K562 (cell line): ENCODE results near the gene CNOT9. TPM values are rescaled to one million over a fixed set of nuclear protein-coding genes. Genes with fewer than 3 reads are reported as not detected.
"Not testable (repeated sequence)": the region's sequence is repeated elsewhere in the genome, so short reads cannot be mapped to it uniquely, and the experiment has no call there.

Experiments
- ATAC-seq: fragments of 200-7000 bp; cut with Tn5 transposase; 3 replicates; pipeline ENCODE4 v1.9.1; 2020; ENCODE audit warnings: moderate library complexity
- BruUV-seq: library from RNA; stranded (reverse); fragments of 400-500 nt; replicated peaks from 2 replicates; lab custom pipeline; 2021; lab: Mats Ljungman, UMichigan
- CTCF ChIA-PET: fragments of 300-600 bp; formaldehyde crosslinking; extraction: SDS; loops from one replicate; lab custom pipeline; 2021; ENCODE audit warnings: low intra/inter-chr PET ratio; lab: Yijun Ruan, JAX
- POLR2A ChIA-PET: fragments of 300-600, 350-650 bp; sonication (Branson Sonifier 250); formaldehyde crosslinking; extraction: SDS; loops from one replicate; lab custom pipeline; 2021; ENCODE audit warnings: antibody characterized with exemption, inconsistent platforms; lab: Yijun Ruan, JAX
- DNase-seq, 4 experiments: peaks; one replicate each; pipeline versions ENCODE4 v3.0.0 to v3.0.0-alpha.2; 2011 to 2018; ENCODE audit warnings: low spot score in 3 of 4, mixed read lengths in 3 of 4; ENCODE audit errors: extremely low read depth in 1 of 4
- FAIRE-seq: peaks from 2 replicates; lab custom pipeline; 2011; peaks lifted over from hg19 to GRCh38; lab: Jason Lieb, UNC
- H2AFZ ChIP-seq: 2 replicates; pipeline ENCODE4 v1.6.0; 2011; ENCODE audit warnings: low read depth, low read length, control low read depth, inconsistent platforms
- H3K27ac ChIP-seq: fragments of 200-600 bp; 3 replicates; pipeline ENCODE4 v1.8.0; 2011; ENCODE audit warnings: low read depth, mild to moderate bottlenecking, control low read depth, inconsistent platforms, low read length, moderate library complexity, mixed read lengths; ENCODE audit errors: extremely low read depth
- H3K27me3 ChIP-seq, 2 experiments: fragments of 300-600 bp in 1 of 2; 2 replicates in 1 of 2; 3 replicates in 1 of 2; pipeline versions ENCODE4 v1.6.0 to v1.8.0; 2011; ENCODE audit warnings: inconsistent platforms in 2 of 2, low read length in 2 of 2, mild to moderate bottlenecking in 1 of 2, mixed read lengths in 1 of 2, moderate library complexity in 1 of 2; ENCODE audit not compliant: control insufficient read depth in 2 of 2, insufficient read depth in 2 of 2
- H3K36me3 ChIP-seq: fragments of 300-600 bp; 3 replicates; pipeline ENCODE4 v1.8.0; 2011; ENCODE audit warnings: mild to moderate bottlenecking, low read length, inconsistent platforms; ENCODE audit not compliant: control insufficient read depth, insufficient read depth
- H3K4me1 ChIP-seq, 2 experiments: fragments of 200-600 bp in 1 of 2; replicated peaks in 1 of 2; 2 replicates in 1 of 2; 3 replicates in 1 of 2; pipeline versions ENCODE4 v1.5.1 to v1.8.0; 2011; ENCODE audit warnings: inconsistent platforms in 2 of 2, low read length in 2 of 2, mild to moderate bottlenecking in 1 of 2, mixed read lengths in 1 of 2, moderate library complexity in 1 of 2; ENCODE audit not compliant: control insufficient read depth in 2 of 2, insufficient read depth in 2 of 2
- H3K4me2 ChIP-seq: 2 replicates; pipeline ENCODE4 v1.6.1; 2011; ENCODE audit warnings: low read length, control low read depth, inconsistent platforms, mixed read lengths; ENCODE audit not compliant: insufficient read depth
- H3K4me3 ChIP-seq: fragments of 200-600 bp; sonication (generic), shearing (Covaris generic); 2 replicates; pipeline ENCODE4 v1.5.1; 2016; ENCODE audit warnings: control low read depth, inconsistent platforms
- H3K79me2 ChIP-seq: fragments of 200-600 bp; 3 replicates; pipeline ENCODE4 v1.8.0; 2011; ENCODE audit warnings: low read length, inconsistent platforms; ENCODE audit not compliant: control insufficient read depth, insufficient read depth
- H3K9ac ChIP-seq, 2 experiments: 2 replicates each; pipeline versions ENCODE4 v1.6.0 to v1.6.1; 2011; ENCODE audit warnings: low read depth in 2 of 2, low read length in 2 of 2, control low read depth in 1 of 2, inconsistent platforms in 1 of 2, mild to moderate bottlenecking in 1 of 2, mixed read lengths in 1 of 2; ENCODE audit not compliant: insufficient read depth in 1 of 2
- H3K9me1 ChIP-seq: one replicate; pipeline ENCODE4 v1.6.0; 2011; ENCODE audit warnings: inconsistent platforms, mild to moderate bottlenecking, low read length, moderate library complexity; ENCODE audit not compliant: control insufficient read depth, insufficient read depth
- H3K9me3 ChIP-seq: replicated peaks from 2 replicates; pipeline ENCODE4 v1.5.1; 2011; ENCODE audit warnings: low read depth, low read length, inconsistent platforms; ENCODE audit not compliant: control insufficient read depth, insufficient read depth
- H4K20me1 ChIP-seq: replicated peaks from 2 replicates; pipeline ENCODE4 v1.6.1; 2011; ENCODE audit warnings: low read length, inconsistent platforms, mixed read lengths; ENCODE audit not compliant: control insufficient read depth, insufficient read depth
- ARNT ChIP-seq, 2 experiments: fragments of 450-650 bp; IDR thresholded peaks; 2 replicates each; pipeline ENCODE4 v1.6.1; 2016; ENCODE audit warnings: mild to moderate bottlenecking in 1 of 2
- SMAD2 ChIP-seq: fragments of 150-350 bp; IDR thresholded peaks from 2 replicates; pipeline ENCODE4 v1.6.1; 2014; ENCODE audit warnings: low read depth, mild to moderate bottlenecking, low read length
- ZNF146 ChIP-seq: IDR thresholded peaks from one replicate; pipeline ENCODE4 v1.6.1; 2018; ENCODE audit warnings: missing compliant biosample characterization; ENCODE audit not compliant: unreplicated experiment
- WGBS: fragments of 100-300 bp; shearing (Covaris generic); methylation state at CpG from one replicate; pipeline ENCODE4 v1.1.6; 2016; ENCODE audit warnings: low coverage, mixed read lengths; ENCODE audit not compliant: insufficient coverage; ENCODE audit errors: missing lambda C conversion rate; 5-methylcytosine and 5-hydroxymethylcytosine counted together
- in situ Hi-C: fragments of 300-500 bp; cut with MboI; formaldehyde crosslinking; loops from 4 replicates; pipeline ENCODE4 v1.15.0; 2018; ENCODE audit warnings: inconsistent platforms, mixed read lengths
- intact Hi-C: fragments of 100-400 bp; cut with micrococcal nuclease; formaldehyde crosslinking; loops from 2 replicates; pipeline ENCODE4 v1.14.2; 2022
- polyA plus RNA-seq, 8 experiments: library from polyadenylated mRNA; depleted of rRNA in 4 of 8; stranded (reverse) in 5 of 8; unstranded in 3 of 8; fragments of >200 nt; fragmentation: Nextera tagmentation in 2 of 8; fragmentation: Illumina TruSeq in 1 of 8; extraction: Ambion mirVana in 2 of 8; extraction: Trizol in 1 of 8; gene quantifications; 2 replicates each; pipeline versions ENCODE4 v1.2.1 to v1.2.3, GENCODE V29; 2011 to 2014; ENCODE audit warnings: inconsistent platforms in 1 of 8, missing spikeins in 1 of 8
- total RNA-seq, 7 experiments: library from RNA; depleted of rRNA in 6 of 7; stranded (reverse); fragments of >200 nt in 6 of 7; fragmentation: Illumina TruSeq in 2 of 7; extraction: Trizol in 2 of 7; gene quantifications; 2 replicates each; pipeline versions ENCODE4 v1.2.1 to v1.2.3, GENCODE V29; 2011 to 2021; ENCODE audit warnings: low replicate concordance in 1 of 7

Gene CNOT9
- total and polyA plus RNA-seq, 9 of the 15 experiments (the other 6 are each of a cell fraction or from before 2014, with no cell fraction given): 19.0 to 82.6 (median 46.7) TPM

DNA sequence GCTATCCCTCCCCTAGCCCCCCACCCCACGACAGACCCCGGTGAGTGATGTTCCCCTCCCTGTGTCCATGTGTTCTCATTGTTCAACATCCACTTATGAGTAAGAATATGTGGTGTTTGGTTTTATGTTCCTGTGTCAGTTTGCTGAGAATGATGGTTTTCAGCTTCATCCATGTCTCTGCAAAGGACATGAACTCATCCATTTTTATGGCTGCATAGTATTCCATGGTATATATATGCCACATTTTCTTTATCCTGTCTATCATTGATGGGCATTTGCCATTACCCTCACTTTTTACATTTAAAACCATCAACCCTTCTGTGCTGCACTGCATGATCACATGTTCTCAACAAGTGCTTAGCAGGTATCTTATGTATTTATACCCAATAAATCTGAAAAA, 40.2 kb upstream of the CNOT9 start:
- POLR2A ChIA-PET, H3K4me1 ChIP-seq, BruUV-seq, H3K79me2 ChIP-seq, H3K9ac ChIP-seq, H3K9me1 ChIP-seq, H3K27ac ChIP-seq, FAIRE-seq, H4K20me1 ChIP-seq, ATAC-seq, DNase-seq, H3K27me3 ChIP-seq, H3K4me3 ChIP-seq, in situ Hi-C loops, H3K9me3 ChIP-seq, H2AFZ ChIP-seq, H3K4me2 ChIP-seq, intact Hi-C loops: not testable (repeated sequence)
- CTCF ChIA-PET: interaction anchor here (0.7 kb wide), 1 partner anchor 11 kb away, joined by 3 read pairs; no protein-coding TSS in a partner anchor
- H3K36me3 ChIP-seq: peaks cover 70% of the 10 kb centered on the region; the same call in 2 of the 3 replicates
- TF ChIP-seq ZNF146 (CRISPR knock-in tag): peak; percentile 75
- 82% methylated on average over 2 of the region's 2 CpGs for WGBS

GRCh38 chr2:218529990-218530389, 38.6 kb upstream of the CNOT9 start:
- no peaks in the 10 kb centered on the region for H3K9me1 ChIP-seq
- no peak for DNase-seq
- ATAC-seq: no peak
- H3K36me3 ChIP-seq: peaks cover 69% of the 10 kb centered on the region; the same call in 2 of the 3 replicates
- no peak overlapping the region for H3K9ac ChIP-seq
- no peaks in the 10 kb centered on the region for H3K9me3 ChIP-seq
- no peaks in the 10 kb centered on the region for H3K27me3 ChIP-seq
- no peaks in the 10 kb centered on the region for H3K79me2 ChIP-seq
- ChIA-PET POLR2A (interaction anchor here (1.2 kb wide), 1 partner anchor 14 kb away, joined by 3 read pairs; no protein-coding TSS in a partner anchor), CTCF (no interaction called here)
- BruUV-seq: no TSS peak
- in situ Hi-C loops: no loop called here
- TF ChIP-seq ARNT (IDR thresholded peaks at IDR 0.05) (peak in 1 of 2 experiments; percentile 93; a peak in 2 of 4 replicates), SMAD2 (no peak)
- WGBS: 100% methylated on average over 2 of the region's 2 CpGs
- no peak overlapping the region for H3K27ac ChIP-seq
- H2AFZ ChIP-seq: no peak overlapping the region
- intact Hi-C loops: no loop called here
- H3K4me2 ChIP-seq: no peak overlapping the region
- no peak overlapping the region for H3K4me3 ChIP-seq
- no peaks in the 10 kb centered on the region for H4K20me1 ChIP-seq
- FAIRE-seq: no peak
- no peaks in the 10 kb centered on the region for H3K4me1 ChIP-seq
